Measurements from ENCODE around the gene SPATA24.
"Not testable (repeated sequence)": the region's sequence is repeated elsewhere in the genome, so short reads cannot be mapped to it uniquely, and the experiment has no call there.

SPATA24 gene

GRCh38 chr5:139395844-139396640 is 7.8 kb downstream of the SPATA24 start:
- no peak for DNase-seq (ENCODE audit: low read depth in 1 of 2, low spot score in 1 of 2)

- no peak for DNase-seq (ENCODE audit: low read depth in 1 of 2, low spot score in 1 of 2)
Measured at GRCh38 chr5:139394654-139395566, 9.0 kb downstream of the SPATA24 start, which contains the start of gene PROB1. TSS of gene PROB1 (minus strand) at chr5:139395104. CDS start at chr5:139395081, 23 bp downstream.

- peak in 1 of 2 donors; percentile 59 for DNase-seq (ENCODE audit: low read depth in 1 of 2, low spot score in 1 of 2)
Measured at GRCh38 chr5:139394123-139394653, 9.7 kb downstream of the SPATA24 start.

GRCh38 chr5:139393497-139394122 is 10.3 kb downstream of the SPATA24 start:
- no peak for DNase-seq (ENCODE audit: low read depth in 1 of 2, low spot score in 1 of 2)

- DNase-seq (ENCODE audit: low read depth in 1 of 2, low spot score in 1 of 2): peak; percentile 51 to 69
Measured at GRCh38 chr5:139392678-139393496, 11.0 kb downstream of the SPATA24 start.

GRCh38 chr5:139392324-139392677 is 11.6 kb downstream of the SPATA24 start:
- DNase-seq (ENCODE audit: low read depth in 1 of 2, low spot score in 1 of 2): no peak

GRCh38 chr5:139391570-139392323 is 12.1 kb downstream of the SPATA24 start:
- DNase-seq (ENCODE audit: low read depth in 1 of 2, low spot score in 1 of 2): no peak

GRCh38 chr5:139390639-139391569 is 13.0 kb downstream of the SPATA24 start:
- no peak for DNase-seq (ENCODE audit: low read depth in 1 of 2, low spot score in 1 of 2)

- DNase-seq (ENCODE audit: low read depth in 1 of 2, low spot score in 1 of 2): peak in 1 of 2 donors; percentile 37
Measured at GRCh38 chr5:139389701-139390638, 13.9 kb downstream of the SPATA24 start, which contains the start of gene MZB1. TSS of gene MZB1 (minus strand) at chr5:139389913. CDS start at chr5:139389856, 57 bp downstream.

- no peak for DNase-seq (ENCODE audit: low read depth in 1 of 2, low spot score in 1 of 2)
Measured at GRCh38 chr5:139388198-139388821, 15.6 kb downstream of the SPATA24 start.

- no peak for DNase-seq (ENCODE audit: low read depth in 1 of 2, low spot score in 1 of 2)
Measured at GRCh38 chr5:139387611-139388197, 16.2 kb downstream of the SPATA24 start.

GRCh38 chr5:139386956-139387355 is 16.9 kb downstream of the SPATA24 start:
- DNase-seq (ENCODE audit: low read depth in 1 of 2, low spot score in 1 of 2): not testable (repeated sequence)

- DNase-seq (ENCODE audit: low read depth in 1 of 2, low spot score in 1 of 2): no peak
Measured at GRCh38 chr5:139386050-139386438, 17.8 kb downstream of the SPATA24 start.

GRCh38 chr5:139385061-139386049 is 18.5 kb downstream of the SPATA24 start:
- no peak for DNase-seq (ENCODE audit: low read depth in 1 of 2, low spot score in 1 of 2)

GRCh38 chr5:139384591-139385051 is 19.3 kb downstream of the SPATA24 start:
- no peak for DNase-seq (ENCODE audit: low read depth in 1 of 2, low spot score in 1 of 2)
